Transverse colon (tissue), 4 donors: Measurements from ENCODE around the gene SLC13A4.

Source experiments
- EP300 ChIP-seq: sonication (generic); formaldehyde crosslinking; IDR thresholded peaks from one replicate; pipeline ENCODE4 v1.6.1; 2017; ENCODE audit warnings: antibody characterized with exemption, low read depth
- POLR2A ChIP-seq: fragments of 450-650 bp; IDR thresholded peaks from one replicate; pipeline ENCODE4 v1.6.1; 2016; ENCODE audit warnings: antibody characterized with exemption, mild to moderate bottlenecking, moderate library complexity
- POLR2AphosphoS5 ChIP-seq, 3 donors: sonication (generic); formaldehyde crosslinking; IDR thresholded peaks; one replicate each; pipeline ENCODE4 v1.6.1; 2016; ENCODE audit warnings: antibody characterized with exemption in 3 of 3
- TF ChIP-seq, protein P1 (sequence below), 5 experiments: fragments of 200-600 bp in 3 of 5; fragments of 450-650 bp in 2 of 5; sonication (generic) in 3 of 5; IDR thresholded peaks; 1 replicate in 2 of 5; 2 replicates in 3 of 5; pipeline ENCODE4 v1.5.1; 2016 to 2017; ENCODE audit warnings: antibody characterized with exemption in 5 of 5, inconsistent platforms in 3 of 5, mild to moderate bottlenecking in 2 of 5, moderate library complexity in 1 of 5

DNA sequence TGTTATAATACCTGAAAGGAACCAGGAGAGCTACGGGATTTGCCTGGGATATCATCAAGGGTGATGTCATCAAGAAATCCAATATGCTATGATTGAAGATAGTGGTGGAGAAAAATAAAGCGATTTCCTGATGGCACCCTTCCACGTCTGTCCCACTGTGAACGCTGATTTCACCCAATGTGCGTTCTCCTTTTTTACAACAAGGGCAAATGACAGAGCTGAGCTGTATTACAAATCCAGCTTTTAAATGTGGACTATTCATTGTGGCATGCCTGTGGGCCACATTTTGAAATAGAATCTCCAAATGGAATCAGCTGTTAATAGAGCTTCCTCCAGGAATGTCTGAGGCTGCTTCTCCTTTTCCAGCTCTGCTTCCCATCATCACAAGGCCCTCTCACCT lies 23.3 kb downstream of the SLC13A4 start:
- no peak for TF ChIP-seq POLR2A
- TF ChIP-seq, protein P1, sequence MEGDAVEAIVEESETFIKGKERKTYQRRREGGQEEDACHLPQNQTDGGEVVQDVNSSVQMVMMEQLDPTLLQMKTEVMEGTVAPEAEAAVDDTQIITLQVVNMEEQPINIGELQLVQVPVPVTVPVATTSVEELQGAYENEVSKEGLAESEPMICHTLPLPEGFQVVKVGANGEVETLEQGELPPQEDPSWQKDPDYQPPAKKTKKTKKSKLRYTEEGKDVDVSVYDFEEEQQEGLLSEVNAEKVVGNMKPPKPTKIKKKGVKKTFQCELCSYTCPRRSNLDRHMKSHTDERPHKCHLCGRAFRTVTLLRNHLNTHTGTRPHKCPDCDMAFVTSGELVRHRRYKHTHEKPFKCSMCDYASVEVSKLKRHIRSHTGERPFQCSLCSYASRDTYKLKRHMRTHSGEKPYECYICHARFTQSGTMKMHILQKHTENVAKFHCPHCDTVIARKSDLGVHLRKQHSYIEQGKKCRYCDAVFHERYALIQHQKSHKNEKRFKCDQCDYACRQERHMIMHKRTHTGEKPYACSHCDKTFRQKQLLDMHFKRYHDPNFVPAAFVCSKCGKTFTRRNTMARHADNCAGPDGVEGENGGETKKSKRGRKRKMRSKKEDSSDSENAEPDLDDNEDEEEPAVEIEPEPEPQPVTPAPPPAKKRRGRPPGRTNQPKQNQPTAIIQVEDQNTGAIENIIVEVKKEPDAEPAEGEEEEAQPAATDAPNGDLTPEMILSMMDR (IDR thresholded peaks at IDR 0.05), result no peak
- no peak for TF ChIP-seq POLR2AphosphoS5 (IDR thresholded peaks at IDR 0.05)
- TF ChIP-seq EP300, result no peak
